IMR-90 (cell line): ENCODE data around the gene TSPAN4. TPM values are rescaled to one million over a fixed set of nuclear protein-coding genes. Genes with fewer than 3 reads are reported as not detected.

Experiments used
- ATAC-seq: fragments of 200-7000 bp; cut with Tn5 transposase; 2 replicates; pipeline ENCODE4 v1.9.1; 2020; ENCODE audit warnings: low read depth, mild to moderate bottlenecking, moderate library complexity
- BruUV-seq: library from RNA; stranded (reverse); fragments of 400-500 nt; replicated peaks from 2 replicates; lab custom pipeline; 2021; lab: Mats Ljungman, UMichigan
- CTCF ChIA-PET: fragments of 300-600 bp; formaldehyde crosslinking; extraction: SDS; loops from one replicate; lab custom pipeline; 2021; ENCODE audit warnings: antibody characterized with exemption; lab: Yijun Ruan, JAX
- POLR2A ChIA-PET: fragments of 300-600 bp; sonication (Branson Sonifier 250); formaldehyde crosslinking; loops from one replicate; lab custom pipeline; 2022; ENCODE audit warnings: antibody characterized with exemption; ENCODE audit not compliant: unreplicated experiment; lab: Charles Lee
- DNase-seq: peaks from one replicate; pipeline ENCODE4 v3.0.0; 2013
- H2AFZ ChIP-seq: replicated peaks from 2 replicates; pipeline ENCODE3; 2013; ENCODE audit warnings: low read length, mild to moderate bottlenecking; ENCODE audit not compliant: poor library complexity
- H2AK5ac ChIP-seq: 2 replicates; pipeline ENCODE4 v1.6.1; 2013; ENCODE audit warnings: low read depth, low read length, inconsistent platforms
- H2AK9ac ChIP-seq: replicated peaks from 2 replicates; pipeline ENCODE3; 2013; ENCODE audit warnings: mild to moderate bottlenecking, low read depth, low read length, moderate library complexity; ENCODE audit not compliant: poor library complexity
- H2BK120ac ChIP-seq: 2 replicates; pipeline ENCODE4 v1.6.1; 2013; ENCODE audit warnings: low read depth, low read length, inconsistent platforms
- H2BK15ac ChIP-seq: 3 replicates; pipeline ENCODE4 v1.6.1; 2013; ENCODE audit warnings: low read depth, low read length, inconsistent platforms
- H2BK20ac ChIP-seq: 2 replicates; pipeline ENCODE4 v1.6.1; 2013; ENCODE audit warnings: low read depth, mild to moderate bottlenecking, inconsistent platforms, low read length, moderate library complexity
- H2BK5ac ChIP-seq: 2 replicates; pipeline ENCODE4 v1.6.1; 2013; ENCODE audit warnings: mild to moderate bottlenecking, low read depth, low read length, inconsistent platforms; ENCODE audit not compliant: poor library complexity, severe bottlenecking
- H3K14ac ChIP-seq: replicated peaks from 2 replicates; pipeline ENCODE4 v1.6.1; 2013; ENCODE audit warnings: low read depth, low read length, inconsistent platforms
- H3K18ac ChIP-seq: 2 replicates; pipeline ENCODE4 v1.6.1; 2013; ENCODE audit warnings: low read depth, low read length, control low read depth
- H3K23ac ChIP-seq: 2 replicates; pipeline ENCODE4 v1.6.1; 2013; ENCODE audit warnings: low read depth, low read length, inconsistent platforms
- H3K27ac ChIP-seq: 2 replicates; pipeline ENCODE4 v1.5.1; 2013; ENCODE audit warnings: mild to moderate bottlenecking, control low read depth, low read length; ENCODE audit not compliant: insufficient read depth
- H3K27me3 ChIP-seq: 2 replicates; pipeline ENCODE4 v1.6.1; 2013; ENCODE audit warnings: low read length; ENCODE audit not compliant: control insufficient read depth, insufficient read depth
- H3K36me3 ChIP-seq: 2 replicates; pipeline ENCODE4 v1.6.1; 2013; ENCODE audit warnings: low read length, mixed read lengths; ENCODE audit not compliant: control insufficient read depth, insufficient read depth
- H3K4ac ChIP-seq: 2 replicates; pipeline ENCODE4 v1.6.1; 2013; ENCODE audit warnings: low read depth, low read length, inconsistent platforms
- H3K4me1 ChIP-seq: 2 replicates; pipeline ENCODE4 v1.6.1; 2013; ENCODE audit warnings: low read length, mixed read lengths; ENCODE audit not compliant: control insufficient read depth, insufficient read depth
- H3K4me2 ChIP-seq: 2 replicates; pipeline ENCODE4 v1.6.1; 2013; ENCODE audit warnings: low read depth, mild to moderate bottlenecking, control low read depth, low read length, moderate library complexity
- H3K4me3 ChIP-seq: 2 replicates; pipeline ENCODE4 v1.5.1; 2013; ENCODE audit warnings: low read depth, mild to moderate bottlenecking, control low read depth, low read length, moderate library complexity; ENCODE audit not compliant: insufficient read depth
- H3K56ac ChIP-seq: 2 replicates; pipeline ENCODE4 v1.6.1; 2013; ENCODE audit warnings: low read length, inconsistent platforms; ENCODE audit not compliant: insufficient read depth; ENCODE audit errors: extremely low read depth
- H3K79me1 ChIP-seq, 2 experiments: 2 replicates each; pipeline ENCODE4 v1.6.1; 2013; ENCODE audit warnings: low read length in 2 of 2, inconsistent platforms in 1 of 2, low read depth in 1 of 2
- H3K9ac ChIP-seq: 2 replicates; pipeline ENCODE4 v1.6.1; 2013; ENCODE audit warnings: low read depth, low read length, control low read depth
- H3K9me1 ChIP-seq: 2 replicates; pipeline ENCODE4 v1.6.1; 2013; ENCODE audit warnings: low read length, inconsistent platforms; ENCODE audit not compliant: insufficient read depth
- H3K9me3 ChIP-seq: 2 replicates; pipeline ENCODE4 v1.6.1; 2013; ENCODE audit warnings: low read length; ENCODE audit not compliant: control insufficient read depth, insufficient read depth
- H4K20me1 ChIP-seq: 2 replicates; pipeline ENCODE4 v1.6.1; 2013; ENCODE audit warnings: low read length, inconsistent platforms; ENCODE audit not compliant: insufficient read depth
- H4K5ac ChIP-seq: 2 replicates; pipeline ENCODE4 v1.6.1; 2013; ENCODE audit warnings: mild to moderate bottlenecking, low read depth, low read length, control low read depth
- H4K8ac ChIP-seq, 2 experiments: 2 replicates each; pipeline ENCODE4 v1.6.1; 2013; ENCODE audit warnings: low read depth in 2 of 2, low read length in 2 of 2, control low read depth in 1 of 2, inconsistent platforms in 1 of 2
- H4K91ac ChIP-seq: 2 replicates; pipeline ENCODE4 v1.6.1; 2013; ENCODE audit warnings: low read depth, low read length, inconsistent platforms; ENCODE audit not compliant: insufficient read depth
- BHLHE40 ChIP-seq: fragments of 150-350 bp; IDR thresholded peaks from 2 replicates; pipeline ENCODE4 v1.6.1; 2016; ENCODE audit warnings: mild to moderate bottlenecking, low read depth, low read length
- CEBPB ChIP-seq: IDR thresholded peaks from 2 replicates; pipeline ENCODE4 v1.6.1; 2012; ENCODE audit warnings: low read depth, low read length, improper control_type of control experiment
- CHD1 ChIP-seq: IDR thresholded peaks from 2 replicates; pipeline ENCODE4 v1.6.1; 2012; ENCODE audit warnings: low read depth, low read length, improper control_type of control experiment
- FOS ChIP-seq: fragments of 150-350 bp; IDR thresholded peaks from 2 replicates; pipeline ENCODE4 v1.6.1; 2016; ENCODE audit warnings: low read depth, low read length
- MAFK ChIP-seq: IDR thresholded peaks from 2 replicates; pipeline ENCODE4 v1.6.1; 2012; ENCODE audit warnings: low read depth, low read length, improper control_type of control experiment
- MAZ ChIP-seq: IDR thresholded peaks from 2 replicates; pipeline ENCODE4 v1.6.1; 2012; ENCODE audit warnings: low read depth, mild to moderate bottlenecking, low read length, improper control_type of control experiment, moderate library complexity, borderline replicate concordance
- MXI1 ChIP-seq: IDR thresholded peaks from 2 replicates; pipeline ENCODE4 v1.6.1; 2012; ENCODE audit warnings: low read depth, mild to moderate bottlenecking, low read length, moderate library complexity, borderline replicate concordance
- NFE2L2 ChIP-seq: fragments of 150-350 bp; IDR thresholded peaks from 2 replicates; pipeline ENCODE4 v1.6.1; 2016; ENCODE audit warnings: low read depth, mild to moderate bottlenecking, low read length
- POLR2A ChIP-seq: IDR thresholded peaks from 2 replicates; pipeline ENCODE4 v1.6.1; 2012; ENCODE audit warnings: mild to moderate bottlenecking, low read depth, low read length
- RAD21 ChIP-seq: IDR thresholded peaks from 2 replicates; pipeline ENCODE4 v1.6.1; 2012; ENCODE audit warnings: low read length, improper control_type of control experiment
- RCOR1 ChIP-seq: IDR thresholded peaks from 2 replicates; pipeline ENCODE4 v1.6.1; 2012; ENCODE audit warnings: mild to moderate bottlenecking, low read length, improper control_type of control experiment; ENCODE audit not compliant: insufficient replicate concordance
- RFX5 ChIP-seq: IDR thresholded peaks from 2 replicates; pipeline ENCODE4 v1.8.0; 2012; ENCODE audit warnings: low read depth, mild to moderate bottlenecking, low read length, moderate library complexity
- SMC3 ChIP-seq: fragments of 150-350 bp; IDR thresholded peaks from 2 replicates; pipeline ENCODE4 v1.6.1; 2016; ENCODE audit warnings: low read depth, mild to moderate bottlenecking, antibody characterized with exemption, low read length, moderate library complexity
- WGBS, 2 experiments: methylation state at CpG; one replicate each; pipeline versions ENCODE4 v1.1.5 to v1.1.7; 2013; ENCODE audit warnings: missing lambda C conversion rate in 2 of 2; ENCODE audit not compliant: insufficient read length in 1 of 2; ENCODE audit errors: extremely low coverage in 2 of 2; 5-methylcytosine and 5-hydroxymethylcytosine counted together
- dilution Hi-C: fragments of 300-500 bp; cut with HindIII; formaldehyde crosslinking; loops from one replicate; pipeline ENCODE4 v1.14.3; 2018; ENCODE audit warnings: low sequenced_read_pairs; ENCODE audit not compliant: unreplicated experiment
- in situ Hi-C: fragments of 300-500 bp; cut with MboI; formaldehyde crosslinking; loops from 3 replicates; pipeline ENCODE4 v1.14.3; 2019; ENCODE audit warnings: low sequenced_read_pairs, inconsistent platforms, mixed read lengths
- intact Hi-C: fragments of 100-400 bp; cut with micrococcal nuclease; formaldehyde crosslinking; loops from 2 replicates; pipeline ENCODE4 v1.10.0; 2022
- polyA plus RNA-seq, 3 experiments: library from polyadenylated mRNA; depleted of rRNA; stranded (reverse); fragments of >200 nt; gene quantifications; 2 replicates each; pipeline ENCODE4 v1.2.3, GENCODE V29; 2012; ENCODE audit warnings: low replicate concordance in 1 of 3
- total RNA-seq: library from RNA; depleted of rRNA; stranded (reverse); fragments of >200 nt; gene quantifications from 2 replicates; pipeline ENCODE4 v1.2.3, GENCODE V29; 2012
- TF ChIP-seq, protein P1 (sequence below): fragments of 150-350 bp; IDR thresholded peaks from 2 replicates; pipeline ENCODE4 v1.6.1; 2017; ENCODE audit warnings: mild to moderate bottlenecking, antibody characterized with exemption, low read length, low read depth
- TF ChIP-seq, protein P2 (sequence below): fragments of 150-350 bp; IDR thresholded peaks from 2 replicates; pipeline ENCODE4 v1.6.1; 2016; ENCODE audit warnings: low read depth, mild to moderate bottlenecking, low read length, moderate library complexity, borderline replicate concordance
- TF ChIP-seq, protein P3 (sequence below): conservative IDR thresholded peaks from 2 replicates; pipeline ENCODE4 v1.5.1; 2012; ENCODE audit warnings: mild to moderate bottlenecking, low read depth, low read length, improper control_type of control experiment

The TSPAN4 gene
- total and polyA plus RNA-seq, 2 of the 4 experiments (the other 2 are of a cell fraction) = 161 to 293 TPM

DNA sequence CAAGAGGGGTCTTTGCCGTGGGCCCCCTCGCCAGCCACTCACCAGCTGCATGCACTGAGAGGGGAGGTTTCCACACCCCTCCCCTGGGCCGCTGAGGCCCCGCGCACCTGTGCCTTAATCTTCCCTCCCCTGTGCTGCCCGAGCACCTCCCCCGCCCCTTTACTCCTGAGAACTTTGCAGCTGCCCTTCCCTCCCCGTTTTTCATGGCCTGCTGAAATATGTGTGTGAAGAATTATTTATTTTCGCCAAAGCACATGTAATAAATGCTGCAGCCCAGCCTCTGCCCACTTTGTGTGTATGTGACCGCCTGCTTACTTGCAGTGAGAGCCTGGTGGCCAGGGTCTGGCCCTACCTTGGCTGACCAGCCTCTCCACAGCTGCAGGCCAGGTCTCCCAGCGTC lies 17.7 kb upstream of the TSPAN4 start:
- dilution Hi-C loops (no loop called here), in situ Hi-C loops (no loop called here), intact Hi-C loops (no loop called here)
- Histone ChIP-seq H3K9me3 (no peaks in the 10 kb centered on the region), H3K56ac (no peak overlapping the region), H3K4ac (no peak overlapping the region), H3K36me3 (peaks cover 30% of the 10 kb centered on the region), H2BK15ac (no peak overlapping the region), H3K4me2 (no peak overlapping the region), H4K5ac (no peak overlapping the region), H3K4me1 (peaks cover 26% of the 10 kb centered on the region), H3K27me3 (peaks cover 6% of the 10 kb centered on the region; the same call in 1 of the 2 replicates), H3K23ac (no peak overlapping the region), H3K14ac (no peak overlapping the region), H4K20me1 (peaks cover 40% of the 10 kb centered on the region), H2AK9ac (no peak overlapping the region), H2AFZ (no peak overlapping the region), H3K9ac (no peak overlapping the region), H2BK5ac (no peak overlapping the region), H2AK5ac (no peak overlapping the region), H3K9me1 (peaks cover 13% of the 10 kb centered on the region), H3K4me3 (no peak overlapping the region), H3K27ac (no peak overlapping the region), H4K91ac (no peak overlapping the region), H3K18ac (no peak overlapping the region), H4K8ac (no peak overlapping the region), H2BK20ac (no peak overlapping the region), H3K79me1 (peaks cover 19 to 28% of the 10 kb centered on the region in 2 experiments), H2BK120ac (no peak overlapping the region)
- BruUV-seq = no TSS peak
- ChIA-PET POLR2A (interaction anchor here (0.6 kb wide), 1 partner anchor 10 kb away, joined by 3 read pairs; no protein-coding TSS in a partner anchor), CTCF (no interaction called here)
- WGBS, 2 experiments = 84% methylated on average over 2 of the region's 11 CpGs; no CpG with 5 or more reads in 1 of the 2 experiments
- ATAC-seq (no peak), DNase-seq (no peak)
- TF ChIP-seq NFE2L2 (no peak), RAD21 (no peak), RFX5 (no peak), POLR2A (no peak), RCOR1 (no peak), BHLHE40 (no peak), MAFK (no peak), MAZ (no peak), FOS (no peak), CHD1 (no peak), SMC3 (no peak), MXI1 (no peak), CEBPB (no peak)
- TF ChIP-seq, protein P1, sequence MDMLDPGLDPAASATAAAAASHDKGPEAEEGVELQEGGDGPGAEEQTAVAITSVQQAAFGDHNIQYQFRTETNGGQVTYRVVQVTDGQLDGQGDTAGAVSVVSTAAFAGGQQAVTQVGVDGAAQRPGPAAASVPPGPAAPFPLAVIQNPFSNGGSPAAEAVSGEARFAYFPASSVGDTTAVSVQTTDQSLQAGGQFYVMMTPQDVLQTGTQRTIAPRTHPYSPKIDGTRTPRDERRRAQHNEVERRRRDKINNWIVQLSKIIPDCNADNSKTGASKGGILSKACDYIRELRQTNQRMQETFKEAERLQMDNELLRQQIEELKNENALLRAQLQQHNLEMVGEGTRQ = no peak
- TF ChIP-seq, protein P2, sequence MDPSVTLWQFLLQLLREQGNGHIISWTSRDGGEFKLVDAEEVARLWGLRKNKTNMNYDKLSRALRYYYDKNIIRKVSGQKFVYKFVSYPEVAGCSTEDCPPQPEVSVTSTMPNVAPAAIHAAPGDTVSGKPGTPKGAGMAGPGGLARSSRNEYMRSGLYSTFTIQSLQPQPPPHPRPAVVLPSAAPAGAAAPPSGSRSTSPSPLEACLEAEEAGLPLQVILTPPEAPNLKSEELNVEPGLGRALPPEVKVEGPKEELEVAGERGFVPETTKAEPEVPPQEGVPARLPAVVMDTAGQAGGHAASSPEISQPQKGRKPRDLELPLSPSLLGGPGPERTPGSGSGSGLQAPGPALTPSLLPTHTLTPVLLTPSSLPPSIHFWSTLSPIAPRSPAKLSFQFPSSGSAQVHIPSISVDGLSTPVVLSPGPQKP = no peak
- TF ChIP-seq, protein P3, sequence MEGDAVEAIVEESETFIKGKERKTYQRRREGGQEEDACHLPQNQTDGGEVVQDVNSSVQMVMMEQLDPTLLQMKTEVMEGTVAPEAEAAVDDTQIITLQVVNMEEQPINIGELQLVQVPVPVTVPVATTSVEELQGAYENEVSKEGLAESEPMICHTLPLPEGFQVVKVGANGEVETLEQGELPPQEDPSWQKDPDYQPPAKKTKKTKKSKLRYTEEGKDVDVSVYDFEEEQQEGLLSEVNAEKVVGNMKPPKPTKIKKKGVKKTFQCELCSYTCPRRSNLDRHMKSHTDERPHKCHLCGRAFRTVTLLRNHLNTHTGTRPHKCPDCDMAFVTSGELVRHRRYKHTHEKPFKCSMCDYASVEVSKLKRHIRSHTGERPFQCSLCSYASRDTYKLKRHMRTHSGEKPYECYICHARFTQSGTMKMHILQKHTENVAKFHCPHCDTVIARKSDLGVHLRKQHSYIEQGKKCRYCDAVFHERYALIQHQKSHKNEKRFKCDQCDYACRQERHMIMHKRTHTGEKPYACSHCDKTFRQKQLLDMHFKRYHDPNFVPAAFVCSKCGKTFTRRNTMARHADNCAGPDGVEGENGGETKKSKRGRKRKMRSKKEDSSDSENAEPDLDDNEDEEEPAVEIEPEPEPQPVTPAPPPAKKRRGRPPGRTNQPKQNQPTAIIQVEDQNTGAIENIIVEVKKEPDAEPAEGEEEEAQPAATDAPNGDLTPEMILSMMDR = no peak
